A204.1 (cell line): ENCODE data around the gene PVALB.

Source experiments
- FAIRE-seq: peaks from 2 replicates; lab custom pipeline; 2012; peaks lifted over from hg19 to GRCh38; lab: Jason Lieb, UNC

Gene PVALB

GRCh38 chr22:36846271-36846670, 29.4 kb upstream of the PVALB start:
- no peak for FAIRE-seq

GRCh38 chr22:36840106-36840505, 23.3 kb upstream of the PVALB start:
- FAIRE-seq, result no peak

DNA sequence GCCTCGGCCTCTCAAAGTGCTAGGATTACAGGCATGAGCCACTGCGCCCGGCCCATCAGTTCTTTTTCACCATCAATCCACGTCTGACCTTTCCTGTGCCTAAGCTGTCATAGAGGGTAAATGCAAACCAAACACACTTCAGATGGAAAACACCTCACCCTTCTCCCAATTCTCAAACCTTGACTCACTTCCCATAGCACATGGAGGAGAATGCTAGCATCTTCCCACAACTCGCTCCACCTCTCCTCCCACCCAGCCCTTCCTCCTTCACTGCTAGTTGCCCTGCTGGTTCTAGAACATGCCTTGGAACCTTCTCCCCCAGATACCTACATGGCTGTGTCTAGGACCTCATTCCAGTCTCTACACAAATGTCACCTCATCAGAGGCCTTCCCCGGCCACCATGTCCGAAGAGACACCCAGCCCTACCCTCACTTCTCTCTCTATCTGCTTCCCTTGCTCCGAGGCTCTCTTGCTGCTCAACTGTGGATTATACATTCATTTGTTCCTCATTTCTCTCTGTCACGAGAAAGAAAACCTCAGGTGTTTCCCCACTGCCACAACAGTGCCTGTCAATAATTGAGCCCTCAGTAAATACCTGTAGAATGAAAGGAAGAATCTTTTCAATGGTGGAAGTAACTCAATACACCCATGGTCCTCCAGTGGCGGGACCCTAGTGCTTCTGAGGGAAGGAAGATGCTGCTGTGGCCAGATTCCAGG, 22.7 kb upstream of the PVALB start:
- no peak for FAIRE-seq

DNA sequence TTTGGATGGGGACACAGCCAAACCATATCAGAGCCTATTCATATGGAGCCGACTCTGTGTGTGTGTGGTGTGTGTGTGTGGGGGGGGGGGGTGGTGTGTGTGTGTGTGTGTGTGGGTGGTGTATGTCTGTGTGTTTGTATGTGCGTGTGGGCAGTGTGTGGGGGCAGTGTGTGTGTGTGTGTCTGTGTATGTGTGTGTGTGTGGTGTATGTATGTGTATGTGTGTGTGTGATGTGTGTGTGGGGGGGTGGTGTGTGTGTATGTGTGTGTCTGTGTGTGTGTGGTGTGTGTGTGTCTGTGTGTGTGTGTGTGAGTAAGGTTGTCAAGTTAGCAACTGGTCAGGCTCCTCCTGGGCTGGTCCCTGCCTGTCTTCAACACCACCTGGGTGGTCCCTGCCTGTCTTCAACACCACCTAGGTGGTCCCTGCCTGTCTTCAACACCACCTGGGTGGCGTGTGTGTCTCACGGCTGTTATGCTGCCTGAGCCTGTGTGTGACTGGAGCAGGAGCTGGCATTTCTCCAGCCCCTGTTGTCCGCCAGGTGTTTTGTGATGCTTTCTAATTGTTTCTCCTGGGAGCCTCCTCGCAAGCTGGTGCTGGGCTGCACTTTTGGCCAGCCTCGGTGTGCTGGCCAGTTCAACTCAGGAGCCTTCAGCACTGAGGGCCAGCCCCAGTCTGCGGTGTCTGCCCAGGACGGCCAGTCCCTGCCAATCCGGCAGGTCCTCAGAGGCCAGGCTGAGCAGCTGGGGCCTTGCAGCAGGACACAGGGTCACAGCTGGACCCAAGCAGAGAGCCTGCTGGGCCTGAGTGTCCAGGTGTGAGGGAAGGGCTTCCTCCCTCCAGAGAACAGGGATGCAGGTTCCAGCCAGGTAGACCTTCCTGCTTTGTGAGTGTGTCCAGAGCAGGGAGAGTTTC, 21.5 kb upstream of the PVALB start:
- FAIRE-seq, result no peak

GRCh38 chr22:36835903-36836302, 19.1 kb upstream of the PVALB start:
- FAIRE-seq, result no peak

GRCh38 chr22:36833073-36833472, 16.2 kb upstream of the PVALB start:
- FAIRE-seq, result no peak

DNA sequence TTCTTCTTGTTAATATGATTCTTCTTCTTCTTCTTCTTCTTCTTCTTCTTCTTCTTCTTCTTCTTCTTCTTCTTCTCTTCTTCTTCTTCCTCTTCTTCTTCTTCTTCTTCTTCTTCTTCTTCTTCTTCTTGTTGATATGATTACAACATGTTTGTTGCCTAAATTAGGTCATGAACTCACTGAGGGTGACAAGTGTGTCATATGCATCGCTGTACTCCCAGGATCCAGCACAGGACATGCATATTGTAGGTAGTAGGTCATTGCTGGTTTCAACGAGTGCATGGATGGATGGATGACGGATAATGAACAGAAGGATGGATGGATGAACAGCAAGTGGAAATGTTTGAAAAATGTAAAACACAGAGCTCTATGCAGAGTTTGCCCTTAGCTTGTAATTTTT, 14.9 kb upstream of the PVALB start:
- FAIRE-seq, result no peak

DNA sequence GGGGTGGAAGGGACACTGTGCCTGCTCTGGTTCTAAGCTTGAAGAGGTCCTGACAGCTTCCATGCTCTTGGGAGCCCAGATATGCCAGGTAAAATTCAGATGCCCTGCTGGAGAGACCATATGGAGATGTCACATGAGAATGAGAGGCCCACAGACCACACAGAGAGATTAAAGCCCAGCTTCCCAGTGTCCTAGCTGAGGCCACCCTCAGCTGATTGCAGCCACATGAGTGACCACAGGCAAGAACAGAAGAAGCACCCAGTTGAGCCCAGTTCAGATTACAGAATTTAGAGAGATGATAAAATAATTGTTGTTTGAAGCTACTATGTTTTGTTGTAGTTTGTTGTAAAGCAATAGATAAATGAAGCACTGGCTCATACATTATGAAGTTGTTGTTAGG, 14.4 kb upstream of the PVALB start:
- no peak for FAIRE-seq

DNA sequence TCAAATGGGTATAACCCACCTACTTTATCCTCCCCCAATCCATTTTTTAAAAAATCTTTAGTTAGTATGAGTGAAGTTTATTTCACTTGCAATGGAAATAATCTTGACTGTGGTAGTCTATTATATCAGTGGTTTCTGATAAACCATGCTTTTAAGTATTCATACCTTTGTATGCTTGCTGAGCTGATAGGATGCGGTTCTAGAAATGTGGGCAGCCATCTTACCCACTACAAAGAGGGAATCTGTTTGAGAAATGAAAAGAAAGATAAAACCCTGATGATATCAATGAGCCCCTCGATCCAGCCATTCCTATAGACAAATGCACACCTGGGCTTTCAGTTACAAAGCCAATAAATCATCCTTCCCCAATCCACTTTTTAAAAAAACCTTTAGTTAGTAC, 13.8 kb upstream of the PVALB start:
- no peak for FAIRE-seq

DNA sequence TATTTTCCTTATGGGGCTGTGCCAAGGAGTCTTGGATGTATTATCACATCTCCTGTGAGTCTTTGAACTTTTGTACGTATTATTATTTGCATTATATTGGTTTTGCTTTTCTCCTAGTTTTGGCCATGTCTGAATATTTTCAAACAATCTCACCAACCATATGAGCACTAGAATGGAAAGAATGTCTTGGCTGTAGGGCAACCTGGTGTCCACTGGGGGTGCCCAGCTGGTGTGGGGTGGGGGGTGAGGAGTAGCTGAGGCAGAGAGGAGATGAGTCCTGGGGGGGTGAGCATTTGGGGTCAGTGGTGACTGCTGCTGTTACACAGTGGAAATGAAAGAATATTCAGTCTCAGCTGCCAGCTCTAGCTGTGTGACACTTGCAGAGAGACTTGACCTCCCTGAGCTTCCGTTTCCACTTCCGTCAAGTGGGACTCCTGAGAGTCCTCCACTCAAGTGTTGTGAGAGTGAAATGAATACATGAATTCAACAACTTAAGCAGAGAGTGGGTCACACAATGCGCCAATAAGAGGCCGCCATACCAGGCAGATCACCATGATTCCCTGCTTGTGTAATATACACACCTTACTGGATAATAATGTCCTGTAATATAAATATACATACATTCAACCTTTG, 12.7 kb upstream of the PVALB start:
- no peak for FAIRE-seq

DNA sequence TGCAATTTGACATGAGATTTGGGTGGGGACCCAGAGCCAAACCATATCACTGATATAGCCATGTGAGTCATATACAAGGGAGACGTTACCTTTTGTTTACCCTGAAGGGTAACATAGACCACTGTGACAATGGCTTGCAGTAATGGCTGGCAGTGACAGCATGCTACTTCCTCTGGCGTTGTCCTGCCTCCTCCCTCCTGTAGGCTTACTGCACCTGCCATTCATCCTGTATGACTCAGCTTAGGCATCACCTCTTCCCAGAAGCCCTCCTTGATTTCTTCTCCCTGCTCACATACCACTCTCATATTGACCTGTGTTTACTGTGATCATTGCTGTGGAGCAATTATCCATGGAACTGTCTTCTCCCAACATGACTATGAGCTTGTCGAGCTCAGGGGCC, 12.0 kb upstream of the PVALB start:
- FAIRE-seq, result no peak

GRCh38 chr22:36826262-36826661, 9.4 kb upstream of the PVALB start:
- FAIRE-seq, result no peak

DNA sequence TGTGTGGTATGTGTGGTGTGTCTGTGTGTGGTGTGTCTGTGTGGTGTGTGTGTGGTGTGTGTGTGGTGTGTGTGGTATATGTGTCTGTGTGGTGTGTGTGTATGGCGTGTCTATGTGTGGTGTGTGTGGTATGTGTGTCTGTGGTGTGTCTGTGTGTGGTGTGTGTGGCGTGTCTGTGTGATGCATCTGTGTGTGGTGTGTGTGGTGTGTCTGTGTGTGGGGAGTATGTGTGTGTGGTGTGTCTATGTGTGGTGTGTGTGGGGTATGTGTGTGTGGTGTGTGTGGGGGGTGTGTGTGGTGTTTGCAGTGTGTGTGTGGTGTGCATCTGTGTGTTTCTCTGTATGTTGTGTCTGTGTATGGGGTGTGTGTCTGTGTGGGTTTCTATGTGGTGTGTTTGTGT, 7.8 kb upstream of the PVALB start:
- FAIRE-seq, result no peak

GRCh38 chr22:36823186-36823839, 6.5 kb upstream of the PVALB start:
- FAIRE-seq, result no peak

DNA sequence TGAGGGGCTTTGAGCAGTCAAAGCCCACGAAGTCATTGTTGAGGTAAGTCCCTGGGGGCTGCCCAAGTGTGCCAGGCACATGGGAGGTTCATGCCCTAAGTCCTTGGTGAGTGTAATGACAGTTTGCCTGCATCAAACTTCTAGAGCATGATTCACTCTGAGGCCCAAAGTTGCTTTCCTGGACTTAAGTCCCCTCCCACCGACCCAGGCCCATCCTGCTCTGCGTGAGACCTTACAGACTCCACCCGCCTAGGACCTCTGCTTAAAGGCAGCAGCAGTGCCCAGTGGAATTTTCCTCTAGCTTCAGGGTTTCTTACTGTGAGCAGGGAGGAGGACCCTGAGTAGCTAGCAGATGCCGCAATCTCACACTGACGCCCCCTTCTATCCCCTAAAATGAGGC, 5.7 kb upstream of the PVALB start:
- no peak for FAIRE-seq

- FAIRE-seq, result no peak
These were observed 2.3 kb upstream of the PVALB start for GRCh38 chr22:36819112-36819511.

DNA sequence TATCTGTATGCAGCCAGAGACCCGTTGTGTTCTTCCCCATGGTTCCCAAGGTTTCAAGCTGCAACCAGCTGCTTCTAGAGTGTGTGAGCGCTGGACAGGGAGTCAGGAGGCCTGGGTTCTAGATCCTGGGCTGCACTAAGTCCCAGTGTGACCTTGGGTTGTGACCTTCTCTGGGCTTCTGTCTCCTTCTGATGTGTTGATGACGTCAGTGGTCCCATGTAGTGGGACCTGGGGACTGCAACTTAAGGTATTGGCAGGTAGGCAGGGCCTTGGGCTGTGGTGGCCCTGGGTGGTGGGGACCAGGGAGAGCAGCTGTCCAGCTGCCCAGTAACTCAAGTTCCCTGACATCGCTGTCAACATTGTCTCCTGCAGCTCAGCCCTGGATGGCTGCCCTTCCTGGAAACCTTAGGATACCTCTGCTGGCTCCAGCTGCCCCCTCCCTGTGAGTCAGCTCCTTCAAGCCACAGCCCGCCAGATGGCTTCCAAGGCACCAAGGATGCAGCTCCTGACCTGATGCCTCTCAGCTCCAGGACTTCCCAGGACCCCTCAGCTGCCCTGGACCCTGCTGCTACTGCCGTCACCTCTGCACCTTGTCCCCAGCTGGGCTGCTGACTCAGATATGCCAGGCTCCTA, 1.3 kb upstream of the PVALB start:
- FAIRE-seq, result no peak

- FAIRE-seq, result no peak
These were observed 652 bp upstream of the PVALB start for GRCh38 chr22:36817525-36817848.

DNA sequence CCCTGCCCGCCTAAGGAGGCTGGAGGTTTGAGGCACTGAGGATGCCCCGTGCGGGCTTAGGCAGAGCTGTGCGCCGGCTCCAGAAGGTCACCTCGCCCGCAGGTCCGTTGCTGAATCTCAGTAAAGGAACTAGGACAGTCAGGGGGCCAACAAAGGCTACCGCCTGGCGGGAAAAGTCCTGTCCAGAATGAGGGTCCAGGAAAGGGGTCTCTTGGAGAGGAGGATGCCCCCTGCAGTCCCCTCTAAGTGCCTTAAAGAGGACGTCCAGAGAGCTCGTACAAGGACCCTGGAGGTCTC, 548 bp downstream of the PVALB start:
- FAIRE-seq, result no peak

DNA sequence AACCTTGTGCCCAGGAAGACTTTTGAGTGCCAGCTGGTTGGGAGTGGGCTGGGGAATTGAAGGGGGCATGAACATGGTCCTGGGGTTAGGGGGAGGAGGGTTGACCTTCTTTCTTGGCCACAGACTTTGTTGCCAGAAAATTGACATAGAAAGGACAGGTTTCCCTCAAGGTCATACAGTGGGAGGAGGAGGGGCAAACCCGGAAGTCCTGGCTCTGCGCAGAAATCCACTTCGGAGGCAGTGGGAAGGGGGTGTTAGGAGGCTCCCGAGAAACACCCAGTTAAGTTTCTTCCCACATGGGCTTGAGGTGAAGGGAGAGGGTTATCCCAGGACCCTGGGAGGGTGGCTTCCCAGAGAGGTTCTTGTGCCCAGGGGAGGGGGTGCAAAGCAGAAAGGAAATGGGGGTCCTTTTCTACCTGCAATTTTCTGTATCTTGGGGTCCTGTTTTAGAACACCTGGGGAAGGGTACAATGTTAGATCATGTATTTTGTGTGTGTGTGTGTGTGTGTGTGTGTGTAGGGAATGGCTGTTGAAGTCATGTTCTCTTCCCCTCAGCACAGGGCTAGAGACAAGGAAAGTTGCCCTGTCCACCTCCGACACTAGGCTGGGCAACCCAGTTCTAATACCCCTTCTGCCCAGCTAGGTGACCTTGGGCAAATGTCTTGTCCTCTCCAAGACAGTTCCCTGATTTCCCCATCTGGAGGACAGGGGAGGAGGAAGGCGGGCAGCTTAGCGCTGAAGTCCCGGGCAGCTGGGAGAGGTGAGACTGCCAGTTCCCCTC, 1.1 kb downstream of the PVALB start:
- FAIRE-seq, result no peak

DNA sequence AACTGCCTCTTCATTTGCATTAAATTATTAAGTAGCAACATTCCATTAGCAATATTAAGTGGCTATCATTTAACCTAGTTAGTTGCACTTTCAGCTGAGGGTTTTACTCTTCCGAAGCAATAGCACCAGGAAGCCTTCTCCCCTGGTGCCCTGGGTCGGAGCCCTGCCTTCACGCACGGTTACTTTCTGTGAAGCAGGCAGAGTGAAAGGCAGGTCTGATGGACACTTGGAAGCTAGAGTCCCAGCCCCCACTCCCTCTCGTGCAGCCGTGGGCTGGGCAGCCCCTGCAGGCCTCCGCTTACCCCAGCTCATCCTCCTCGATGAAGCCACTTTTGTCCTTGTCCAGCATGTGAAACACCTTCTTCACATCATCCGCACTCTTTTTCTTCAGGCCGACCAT, 2.0 kb downstream of the PVALB start:
- no peak for FAIRE-seq
